ENCODE data around the gene ETNPPL. TPM values are rescaled to one million over a fixed set of nuclear protein-coding genes. Genes with fewer than 3 reads are reported as not detected.

The ETNPPL gene
- total and polyA plus RNA-seq, 4 donors = 0.08 TPM; not detected in 3

DNA sequence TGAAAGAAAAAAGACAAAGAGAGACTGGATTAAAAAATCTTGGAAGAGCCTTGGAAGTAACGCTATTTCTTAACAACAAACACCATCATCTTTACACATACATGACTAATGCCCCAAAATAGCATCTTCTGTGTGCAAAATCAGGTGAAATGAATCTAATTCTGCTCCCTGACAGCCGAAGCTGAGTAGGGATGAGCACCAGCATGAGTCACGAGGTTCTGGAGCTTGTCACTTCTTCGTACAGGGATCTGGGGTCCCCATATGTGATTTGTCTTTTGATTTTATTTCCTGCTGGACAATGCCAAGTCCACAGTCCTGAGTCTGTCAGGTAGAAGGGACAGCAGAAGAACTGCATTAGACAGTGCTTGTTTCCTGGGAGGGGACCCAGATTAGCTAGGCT is 56.6 kb downstream of the ETNPPL start:
- Histone ChIP-seq H3K27me3 (ENCODE audit: control insufficient read depth in 3 of 3, insufficient read depth in 3 of 3, low read length in 2 of 3) (no peaks in the 10 kb centered on the region), H3K9me3 (ENCODE audit: control insufficient read depth in 4 of 4, insufficient read depth in 3 of 4, low read length in 3 of 4) (peaks cover 0 to 5% (median 0%) of the 10 kb centered on the region in 4 donors)

GRCh38 chr4:108703966-108704365 is 58.9 kb downstream of the ETNPPL start:
- WGBS, 2 donors = 66 to 73% methylated on average over 2 of the region's 2 CpGs
- Histone ChIP-seq H3K9ac (ENCODE audit: insufficient read depth in 1 of 2, low read length in 2 of 2) (no peak overlapping the region), H3K9me3 (ENCODE audit: control insufficient read depth in 4 of 4, insufficient read depth in 3 of 4, low read length in 3 of 4) (peaks cover 0 to 2% (median 0%) of the 10 kb centered on the region in 4 donors), H3K27me3 (ENCODE audit: control insufficient read depth in 3 of 3, insufficient read depth in 3 of 3, low read length in 2 of 3) (no peaks in the 10 kb centered on the region), H3K36me3 (ENCODE audit: control insufficient read depth in 4 of 4, insufficient read depth in 4 of 4, low read length in 4 of 4) (no peaks in the 10 kb centered on the region), H3K4me3 (no peak overlapping the region), H3K27ac (ENCODE audit: low read depth in 1 of 2, low read length in 1 of 2) (no peak overlapping the region), H3K4me1 (ENCODE audit: control insufficient read depth in 5 of 5, insufficient read depth in 5 of 5, low read length in 5 of 5) (no peaks in the 10 kb centered on the region)
- ATAC-seq (ENCODE audit: insufficient read depth, low FRiP score) = no peak
- DNase-seq = no peak
- TF ChIP-seq, protein P1, sequence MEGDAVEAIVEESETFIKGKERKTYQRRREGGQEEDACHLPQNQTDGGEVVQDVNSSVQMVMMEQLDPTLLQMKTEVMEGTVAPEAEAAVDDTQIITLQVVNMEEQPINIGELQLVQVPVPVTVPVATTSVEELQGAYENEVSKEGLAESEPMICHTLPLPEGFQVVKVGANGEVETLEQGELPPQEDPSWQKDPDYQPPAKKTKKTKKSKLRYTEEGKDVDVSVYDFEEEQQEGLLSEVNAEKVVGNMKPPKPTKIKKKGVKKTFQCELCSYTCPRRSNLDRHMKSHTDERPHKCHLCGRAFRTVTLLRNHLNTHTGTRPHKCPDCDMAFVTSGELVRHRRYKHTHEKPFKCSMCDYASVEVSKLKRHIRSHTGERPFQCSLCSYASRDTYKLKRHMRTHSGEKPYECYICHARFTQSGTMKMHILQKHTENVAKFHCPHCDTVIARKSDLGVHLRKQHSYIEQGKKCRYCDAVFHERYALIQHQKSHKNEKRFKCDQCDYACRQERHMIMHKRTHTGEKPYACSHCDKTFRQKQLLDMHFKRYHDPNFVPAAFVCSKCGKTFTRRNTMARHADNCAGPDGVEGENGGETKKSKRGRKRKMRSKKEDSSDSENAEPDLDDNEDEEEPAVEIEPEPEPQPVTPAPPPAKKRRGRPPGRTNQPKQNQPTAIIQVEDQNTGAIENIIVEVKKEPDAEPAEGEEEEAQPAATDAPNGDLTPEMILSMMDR (IDR thresholded peaks at IDR 0.05; ENCODE audit: control extremely low read depth, extremely low read depth) = no peak

More for the DNA sequence above, 56.6 kb downstream of the ETNPPL start:
- ATAC-seq (ENCODE audit: insufficient read depth, low FRiP score) = no peak
- Histone ChIP-seq H3K4me1 (ENCODE audit: control insufficient read depth in 5 of 5, insufficient read depth in 5 of 5, low read length in 5 of 5) (no peaks in the 10 kb centered on the region), H3K27ac (ENCODE audit: low read depth in 1 of 2, low read length in 1 of 2) (no peak overlapping the region), H3K9ac (ENCODE audit: insufficient read depth in 1 of 2, low read length in 2 of 2) (no peak overlapping the region), H3K36me3 (ENCODE audit: control insufficient read depth in 4 of 4, insufficient read depth in 4 of 4, low read length in 4 of 4) (no peaks in the 10 kb centered on the region), H3K4me3 (no peak overlapping the region)
- DNase-seq = no peak
- TF ChIP-seq, protein P1 (IDR thresholded peaks at IDR 0.05; ENCODE audit: control extremely low read depth, extremely low read depth) = no peak
- 66 to 68% methylated on average over 4 of the region's 4 CpGs for WGBS, 2 donors

DNA sequence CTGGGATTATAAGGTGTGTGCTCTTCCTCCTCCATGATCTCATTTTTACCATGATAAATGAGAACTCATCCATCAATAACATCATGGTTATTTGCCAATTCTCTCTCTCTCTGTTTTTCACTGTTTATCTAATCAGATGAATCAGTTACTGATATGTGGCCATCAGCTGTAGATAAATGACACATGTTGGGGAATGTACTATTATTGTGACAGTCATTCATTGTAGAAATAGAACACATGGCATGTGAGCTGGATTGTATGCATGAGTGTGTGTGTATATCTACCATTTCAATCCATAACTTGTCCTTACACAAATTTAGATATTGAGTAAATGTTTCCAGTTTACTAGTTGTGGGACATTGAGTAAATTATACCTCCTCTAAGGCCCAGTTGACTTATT is 59.5 kb downstream of the ETNPPL start:
- Histone ChIP-seq H3K9ac (ENCODE audit: insufficient read depth in 1 of 2, low read length in 2 of 2) (no peak overlapping the region), H3K4me1 (ENCODE audit: control insufficient read depth in 5 of 5, insufficient read depth in 5 of 5, low read length in 5 of 5) (no peaks in the 10 kb centered on the region), H3K36me3 (ENCODE audit: control insufficient read depth in 4 of 4, insufficient read depth in 4 of 4, low read length in 4 of 4) (no peaks in the 10 kb centered on the region), H3K9me3 (ENCODE audit: control insufficient read depth in 4 of 4, insufficient read depth in 3 of 4, low read length in 3 of 4) (peaks cover 0 to 2% (median 0%) of the 10 kb centered on the region in 4 donors), H3K4me3 (no peak overlapping the region), H3K27ac (ENCODE audit: low read depth in 1 of 2, low read length in 1 of 2) (no peak overlapping the region), H3K27me3 (ENCODE audit: control insufficient read depth in 3 of 3, insufficient read depth in 3 of 3, low read length in 2 of 3) (no peaks in the 10 kb centered on the region)
- ATAC-seq (ENCODE audit: insufficient read depth, low FRiP score) (no peak), DNase-seq (no peak)
- TF ChIP-seq, protein P1 (IDR thresholded peaks at IDR 0.05; ENCODE audit: control extremely low read depth, extremely low read depth) = no peak

- H3K27me3 ChIP-seq (ENCODE audit: control insufficient read depth in 3 of 3, insufficient read depth in 3 of 3, low read length in 2 of 3) = no peaks in the 10 kb centered on the region
- no peak for ATAC-seq (ENCODE audit: insufficient read depth, low FRiP score)
- no peak overlapping the region for H3K9ac ChIP-seq (ENCODE audit: insufficient read depth in 1 of 2, low read length in 2 of 2)
- peak in 1 of 3 donors; percentile 12 for DNase-seq
- TF ChIP-seq, protein P1 (IDR thresholded peaks at IDR 0.05; ENCODE audit: control extremely low read depth, extremely low read depth) = no peak
- H3K4me3 ChIP-seq = no peak overlapping the region
- no peaks in the 10 kb centered on the region for H3K36me3 ChIP-seq (ENCODE audit: control insufficient read depth in 4 of 4, insufficient read depth in 4 of 4, low read length in 4 of 4)
- H3K4me1 ChIP-seq (ENCODE audit: control insufficient read depth in 5 of 5, insufficient read depth in 5 of 5, low read length in 5 of 5) = no peaks in the 10 kb centered on the region
- H3K9me3 ChIP-seq (ENCODE audit: control insufficient read depth in 4 of 4, insufficient read depth in 3 of 4, low read length in 3 of 4) = peaks cover 0 to 2% (median 0%) of the 10 kb centered on the region in 4 donors
- H3K27ac ChIP-seq (ENCODE audit: low read depth in 1 of 2, low read length in 1 of 2) = no peak overlapping the region
- WGBS, 2 donors = 18 to 37% methylated on average over 3 of the region's 3 CpGs
Measured at GRCh38 chr4:108702960-108703359, 59.9 kb downstream of the ETNPPL start.
